HepG2 (cell line): ENCODE results near the gene SFT2D1. TPM values are rescaled to one million over a fixed set of nuclear protein-coding genes. Genes with fewer than 3 reads are reported as not detected.

Experiments
- ATAC-seq: fragments of 200-7000 bp; cut with Tn5 transposase; 3 replicates; pipeline ENCODE4 v1.9.1; 2020; ENCODE audit warnings: mild to moderate bottlenecking, moderate library complexity
- BruUV-seq: library from RNA; stranded (reverse); fragments of 400-500 nt; replicated peaks from 2 replicates; lab custom pipeline; 2021; lab: Mats Ljungman, UMichigan
- CTCF ChIA-PET: fragments of 300-600 bp; formaldehyde crosslinking; extraction: SDS; loops from one replicate; lab custom pipeline; 2021; ENCODE audit warnings: low total read pairs, inconsistent platforms, low intra/inter-chr PET ratio; lab: Yijun Ruan, JAX
- POLR2A ChIA-PET: fragments of 350-600 bp; sonication (Branson Sonifier 250); formaldehyde crosslinking; loops from one replicate; lab custom pipeline; 2020; ENCODE audit warnings: antibody characterized with exemption, inconsistent platforms; lab: Yijun Ruan, JAX
- DNase-seq: peaks from one replicate; pipeline ENCODE4 v3.0.0-alpha.2; 2015; ENCODE audit warnings: low spot score
- FAIRE-seq: peaks from 3 replicates; lab custom pipeline; 2011; peaks lifted over from hg19 to GRCh38; lab: Jason Lieb, UNC
- H2AFZ ChIP-seq: one replicate; pipeline ENCODE4 v1.6.1; 2011; ENCODE audit warnings: low read length, inconsistent platforms
- H3K27ac ChIP-seq: fragments of 300-600 bp; 3 replicates; pipeline ENCODE4 v1.8.0; 2011; ENCODE audit warnings: mixed run types, mild to moderate bottlenecking, mixed read lengths, low read length, inconsistent platforms; ENCODE audit not compliant: insufficient read depth; ENCODE audit errors: extremely low read length
- H3K27me3 ChIP-seq, 2 experiments: fragments of 200-600 bp in 1 of 2; 2 replicates in 1 of 2; 3 replicates in 1 of 2; pipeline versions ENCODE4 v1.6.0 to v1.8.0; 2011; ENCODE audit warnings: low read length in 2 of 2, mild to moderate bottlenecking in 2 of 2, moderate library complexity in 2 of 2, inconsistent platforms in 1 of 2; ENCODE audit not compliant: insufficient read depth in 2 of 2, control insufficient read depth in 1 of 2
- H3K36me3 ChIP-seq, 2 experiments: fragments of 200-600 bp in 1 of 2; replicated peaks in 1 of 2; 2 replicates in 1 of 2; 3 replicates in 1 of 2; pipeline versions ENCODE4 v1.5.1 to v1.8.0; 2011; ENCODE audit warnings: low read length in 2 of 2, inconsistent platforms in 1 of 2; ENCODE audit not compliant: insufficient read depth in 2 of 2, control insufficient read depth in 1 of 2
- H3K4me1 ChIP-seq: 2 replicates; pipeline ENCODE4 v1.5.1; 2012; ENCODE audit warnings: low read length, inconsistent platforms; ENCODE audit not compliant: insufficient read depth
- H3K4me2 ChIP-seq: 2 replicates; pipeline ENCODE4 v1.6.0; 2011; ENCODE audit warnings: low read depth, low read length, inconsistent platforms
- H3K4me3 ChIP-seq, 3 experiments: fragments of 200-600 bp in 1 of 3; sonication (generic), shearing (Covaris generic) in 1 of 3; replicated peaks in 1 of 3; 2 replicates each; pipeline ENCODE4 v1.5.1; 2011 to 2016; ENCODE audit warnings: low read length in 3 of 3, inconsistent platforms in 2 of 3, low read depth in 2 of 3, mild to moderate bottlenecking in 2 of 3, control low read depth in 1 of 3, mixed read lengths in 1 of 3; ENCODE audit not compliant: insufficient read depth in 1 of 3
- H3K79me2 ChIP-seq: one replicate; pipeline ENCODE4 v1.6.1; 2011; ENCODE audit warnings: low read length, inconsistent platforms; ENCODE audit not compliant: insufficient read depth
- H3K9ac ChIP-seq: 2 replicates; pipeline ENCODE4 v1.6.0; 2011; ENCODE audit warnings: mild to moderate bottlenecking, low read depth, low read length, inconsistent platforms; ENCODE audit not compliant: insufficient read depth
- H3K9me3 ChIP-seq: 2 replicates; pipeline ENCODE4 v1.5.1; 2012; ENCODE audit warnings: mild to moderate bottlenecking, low read length
- H4K20me1 ChIP-seq: 2 replicates; pipeline ENCODE4 v1.6.0; 2011; ENCODE audit warnings: inconsistent platforms, mild to moderate bottlenecking, low read length, moderate library complexity; ENCODE audit not compliant: insufficient read depth
- ATF7-NPFF ChIP-seq: sonication (generic); formaldehyde crosslinking; IDR thresholded peaks from 2 replicates; pipeline ENCODE4 v1.8.1; 2023; ENCODE audit warnings: mild to moderate bottlenecking, low read depth, missing genetic modification reagents, moderate library complexity
- CHCHD3 ChIP-seq: sonication (generic); formaldehyde crosslinking; IDR thresholded peaks from 2 replicates; pipeline ENCODE4 v1.8.0; 2022; ENCODE audit warnings: mild to moderate bottlenecking, missing genetic modification reagents, moderate library complexity
- FOSL2 ChIP-seq: sonication (generic); formaldehyde crosslinking; IDR thresholded peaks from 2 replicates; pipeline ENCODE4 v1.4.0; 2020; ENCODE audit warnings: missing genetic modification reagents
- GTF3A ChIP-seq: sonication (generic); formaldehyde crosslinking; conservative IDR thresholded peaks from 2 replicates; pipeline ENCODE4 v1.4.0; 2020; ENCODE audit warnings: mild to moderate bottlenecking, missing genetic modification reagents
- HNF4A ChIP-seq: sonication (generic); formaldehyde crosslinking; IDR thresholded peaks from 2 replicates; pipeline ENCODE4 v1.4.0; 2020; ENCODE audit warnings: missing genetic modification reagents
- HNRNPUL1 ChIP-seq: fragments of 200-400 bp; formaldehyde crosslinking; IDR thresholded peaks from 2 replicates; pipeline ENCODE4 v1.6.1; 2017; ENCODE audit warnings: low read depth, mild to moderate bottlenecking, low read length, moderate library complexity
- MEIS1 ChIP-seq: sonication (generic); formaldehyde crosslinking; IDR thresholded peaks from 2 replicates; pipeline ENCODE4 v1.9.0; 2021; ENCODE audit warnings: mild to moderate bottlenecking, missing genetic modification reagents, moderate library complexity, borderline replicate concordance
- MTA1 ChIP-seq: sonication (generic); formaldehyde crosslinking; IDR thresholded peaks from 2 replicates; pipeline ENCODE4 v1.4.0; 2020; ENCODE audit warnings: missing genetic modification reagents, mild to moderate bottlenecking, borderline replicate concordance
- MTA3 ChIP-seq: sonication (generic); formaldehyde crosslinking; IDR thresholded peaks from 2 replicates; pipeline ENCODE4 v1.4.0; 2020; ENCODE audit warnings: missing genetic modification reagents
- NCOA5 ChIP-seq: sonication (generic); formaldehyde crosslinking; IDR thresholded peaks from 2 replicates; pipeline ENCODE4 v1.4.0; 2020; ENCODE audit warnings: missing genetic modification reagents
- PAXIP1 ChIP-seq: sonication (generic); formaldehyde crosslinking; conservative IDR thresholded peaks from 2 replicates; pipeline ENCODE4 v1.4.0; 2020; ENCODE audit warnings: mild to moderate bottlenecking, missing genetic modification reagents, moderate library complexity
- REL ChIP-seq: sonication (generic); formaldehyde crosslinking; conservative IDR thresholded peaks from 2 replicates; pipeline ENCODE4 v1.8.0; 2022; ENCODE audit warnings: mild to moderate bottlenecking, missing genetic modification reagents, moderate library complexity
- SAFB2 ChIP-seq: sonication (generic); formaldehyde crosslinking; IDR thresholded peaks from 2 replicates; pipeline ENCODE4 v1.5.1; 2020; ENCODE audit warnings: missing genetic modification reagents, low read depth, mild to moderate bottlenecking, borderline replicate concordance
- TAF1 ChIP-seq: sonication (generic); formaldehyde crosslinking; IDR thresholded peaks from 2 replicates; pipeline ENCODE4 v1.4.0; 2020; ENCODE audit warnings: missing genetic modification reagents
- ZBTB7A ChIP-seq: sonication (generic); formaldehyde crosslinking; IDR thresholded peaks from 2 replicates; pipeline ENCODE4 v1.8.0; 2022; ENCODE audit warnings: mild to moderate bottlenecking, missing genetic modification reagents
- ZC3H13 ChIP-seq: sonication (generic); formaldehyde crosslinking; IDR thresholded peaks from 2 replicates; pipeline ENCODE4 v1.8.1; 2023; ENCODE audit warnings: mild to moderate bottlenecking, missing genetic modification reagents, moderate library complexity
- ZNF564 ChIP-seq: sonication (generic); formaldehyde crosslinking; IDR thresholded peaks from 2 replicates; pipeline ENCODE4 v1.8.1; 2023; ENCODE audit warnings: mild to moderate bottlenecking, missing genetic modification reagents
- ZNF577 ChIP-seq: sonication (generic); formaldehyde crosslinking; IDR thresholded peaks from 2 replicates; pipeline ENCODE4 v1.4.0; 2020; ENCODE audit warnings: mild to moderate bottlenecking, low read depth, missing genetic modification reagents, borderline replicate concordance
- ZNF720 ChIP-seq: sonication (generic); formaldehyde crosslinking; IDR thresholded peaks from 2 replicates; pipeline ENCODE4 v1.4.0; 2020; ENCODE audit warnings: missing genetic modification reagents
- ZNF747 ChIP-seq: sonication (generic); formaldehyde crosslinking; IDR thresholded peaks from 2 replicates; pipeline ENCODE4 v1.8.1; 2023; ENCODE audit warnings: missing genetic modification reagents, mild to moderate bottlenecking, borderline replicate concordance
- ZNF772 ChIP-seq: sonication (generic); formaldehyde crosslinking; IDR thresholded peaks from 2 replicates; pipeline ENCODE4 v1.5.0; 2020; ENCODE audit warnings: mild to moderate bottlenecking, missing genetic modification reagents
- WGBS: methylation state at CpG from one replicate; pipeline ENCODE4 v1.1.6; 2017; ENCODE audit warnings: low lambda C conversion rate; 5-methylcytosine and 5-hydroxymethylcytosine counted together
- in situ Hi-C: cut with HindIII; loops from 2 replicates; pipeline ENCODE4 v1.10.0; 2017; ENCODE audit warnings: low pct_unique_long_range_greater_than_20kb; ENCODE audit not compliant: extremely low pct_ligation_motif_present
- intact Hi-C: fragments of 100-400 bp; cut with micrococcal nuclease; formaldehyde crosslinking; loops from one replicate; pipeline ENCODE4 v1.10.0; 2022; ENCODE audit not compliant: unreplicated experiment
- polyA plus RNA-seq, 8 experiments: library from polyadenylated mRNA; depleted of rRNA in 3 of 8; stranded (reverse) in 7 of 8; unstranded in 1 of 8; fragments of >200 nt; fragmentation: Illumina TruSeq in 4 of 8; extraction: Trizol in 4 of 8; gene quantifications; 2 replicates each; pipeline versions ENCODE4 v1.2.1 to v1.2.3, GENCODE V29; 2011 to 2016; ENCODE audit warnings: low read depth in 4 of 8, missing spikeins in 1 of 8, mixed read lengths in 1 of 8; ENCODE audit not compliant: insufficient read depth in 1 of 8
- total RNA-seq, 5 experiments: library from RNA; depleted of rRNA; stranded (reverse); fragments of >200 nt; fragmentation: Illumina TruSeq; extraction: Trizol; gene quantifications; 2 replicates each; pipeline ENCODE4 v1.2.3, GENCODE V29; 2016; ENCODE audit warnings: low read depth in 1 of 5

SFT2D1 gene
- total and polyA plus RNA-seq, 2 of the 13 experiments (the other 11 are each of a cell fraction or from before 2014, with no cell fraction given) = 115 to 147 TPM

- WGBS = under 1% methylated on average over 36 of the region's 94 CpGs
- H3K36me3 ChIP-seq = no peaks in the 10 kb centered on the region
- ATAC-seq (peak; percentile 90), DNase-seq (peak; percentile 94), FAIRE-seq (no peak)
- no peaks in the 10 kb centered on the region for H3K9me3 ChIP-seq
- CTCF ChIA-PET = interaction anchor here (1.3 to 3.2 kb wide), 3 partner anchors 17 to 107 kb away, joined by 5 to 20 read pairs (median 11); no protein-coding TSS in a partner anchor
- POLR2A ChIA-PET = interaction anchor here (0.7 to 2.0 kb wide), 5 partner anchors 9 to 41 kb away, joined by 3 to 18 read pairs (median 9); partner anchors contain the start of gene SFT2D1
- H3K9ac ChIP-seq = peak within 1 kb of the TSS; percentile 97
- H3K27me3 ChIP-seq = no peaks in the 10 kb centered on the region; a peak in 1 of 5 replicates
- in situ Hi-C loops = no loop called here
- peaks cover 69% of the 10 kb centered on the region for H3K4me1 ChIP-seq
- intact Hi-C loops = loop anchor here (1.0 to 5.0 kb wide), 5 partner anchors 18 to 106 kb away; partner anchors contain the start of gene SFT2D1
- peak within 1 kb of the TSS; percentile 93 for H3K27ac ChIP-seq
- BruUV-seq = TSS peak; percentile 71
- H3K79me2 ChIP-seq = peaks cover 50% of the 10 kb centered on the region
- H4K20me1 ChIP-seq = no peaks in the 10 kb centered on the region; the same call in 1 of the 2 replicates
- peak within 1 kb of the TSS; percentile 81 for H2AFZ ChIP-seq
- H3K4me2 ChIP-seq = peak within 1 kb of the TSS; percentile 97
- peak within 1 kb of the TSS; percentile 98 to 100 (median 99) for H3K4me3 ChIP-seq
- TF ChIP-seq PAXIP1 (CRISPR knock-in tag) (peak; percentile 43; the same call in 1 of the 2 replicates), ZNF720 (no peak; the same call in 1 of the 2 replicates), ZNF577 (CRISPR knock-in tag) (no peak), MEIS1 (peak; percentile 53), HNF4A (CRISPR knock-in tag) (no peak), ATF7-NPFF (peak; percentile 99), ZNF747 (CRISPR knock-in tag) (no peak), HNRNPUL1 (peak; percentile 64; the same call in 1 of the 2 replicates), TAF1 (CRISPR knock-in tag) (peak; percentile 95), CHCHD3 (CRISPR knock-in tag) (peak; percentile 95), GTF3A (no peak), MTA3 (CRISPR knock-in tag) (no peak), SAFB2 (CRISPR knock-in tag) (peak; percentile 89; the same call in 1 of the 2 replicates), MTA1 (CRISPR knock-in tag) (peak; percentile 55; the same call in 1 of the 2 replicates), REL (CRISPR knock-in tag) (peak; percentile 81), ZBTB7A (no peak; the same call in 1 of the 2 replicates), FOSL2 (CRISPR knock-in tag) (peak; percentile 28; the same call in 1 of the 2 replicates), NCOA5 (CRISPR knock-in tag) (no peak), ZNF564 (CRISPR knock-in tag) (peak; percentile 45; the same call in 1 of the 2 replicates), ZNF772 (CRISPR knock-in tag) (no peak; the same call in 1 of the 2 replicates), ZC3H13 (CRISPR knock-in tag) (peak; percentile 86; the same call in 1 of the 2 replicates)
These were observed 40.8 kb upstream of the SFT2D1 start, which contains the start of gene MPC1 for GRCh38 chr6:166382933-166383801. Gene MPC1 (minus strand): TSS chr6:166382940. CDS start chr6:166382876, 64 bp downstream.
